GM12878 (cell line): ENCODE measurements around the gene DNMT3A. TPM values are rescaled to one million over a fixed set of nuclear protein-coding genes. Genes with fewer than 3 reads are reported as not detected.

ENCODE experiments used
- ATAC-seq: fragments of 200-7000 bp; cut with Tn5 transposase; 3 replicates; pipeline ENCODE4 v1.9.1; 2020; ENCODE audit warnings: mild to moderate bottlenecking, moderate library complexity
- BruUV-seq: library from RNA; stranded (reverse); fragments of 400-500 nt; replicated peaks from 2 replicates; lab custom pipeline; 2021; lab: Mats Ljungman, UMichigan
- CTCF ChIA-PET: fragments of 300-600 bp; sonication (Branson Sonifier 250); formaldehyde crosslinking; extraction: SDS; loops from one replicate; lab custom pipeline; 2021; ENCODE audit warnings: inconsistent platforms; lab: Yijun Ruan, JAX
- POLR2A ChIA-PET: fragments of 350-600 bp; formaldehyde crosslinking; extraction: SDS; loops from one replicate; lab custom pipeline; 2021; ENCODE audit warnings: inconsistent platforms; lab: Charles Lee
- RAD21 ChIA-PET: fragments of 300-600 bp; sonication (Branson Sonifier 250); formaldehyde crosslinking; loops from one replicate; lab custom pipeline; 2023; ENCODE audit warnings: antibody characterized with exemption; ENCODE audit not compliant: unreplicated experiment; lab: Charles Lee
- SMC1A ChIA-PET: fragments of 300-600 bp; sonication (Branson Sonifier 250); formaldehyde crosslinking; loops from one replicate; lab custom pipeline; 2023; ENCODE audit not compliant: unreplicated experiment, uncharacterized antibody; lab: Charles Lee
- DNase-seq: peaks from one replicate; pipeline ENCODE4 v3.0.0-alpha.2; 2011; ENCODE audit warnings: low read depth, low spot score
- FAIRE-seq: peaks from 3 replicates; lab custom pipeline; 2011; peaks lifted over from hg19 to GRCh38; lab: Jason Lieb, UNC
- H2AFZ ChIP-seq: 2 replicates; pipeline ENCODE4 v1.6.0; 2011; ENCODE audit warnings: low read depth, low read length, control low read depth; ENCODE audit not compliant: control insufficient read depth
- H3K27ac ChIP-seq: 2 replicates; pipeline ENCODE4 v1.5.1; 2011; ENCODE audit warnings: control low read depth; ENCODE audit not compliant: control insufficient read depth, insufficient read depth
- H3K27me3 ChIP-seq, 2 experiments: replicated peaks in 1 of 2; 2 replicates each; pipeline versions ENCODE4 v1.6.0 to v1.6.1; 2011; ENCODE audit warnings: low read length in 1 of 2; ENCODE audit not compliant: control insufficient read depth in 2 of 2, insufficient read depth in 2 of 2
- H3K36me3 ChIP-seq, 2 experiments: 2 replicates each; pipeline ENCODE4 v1.5.1; 2011; ENCODE audit warnings: low read length in 1 of 2; ENCODE audit not compliant: control insufficient read depth in 2 of 2, insufficient read depth in 2 of 2
- H3K4me1 ChIP-seq: 2 replicates; pipeline ENCODE4 v1.6.1; 2011; ENCODE audit warnings: mild to moderate bottlenecking, low read length, moderate library complexity, mixed read lengths; ENCODE audit not compliant: control insufficient read depth, insufficient read depth
- H3K4me2 ChIP-seq: 2 replicates; pipeline ENCODE4 v1.6.0; 2011; ENCODE audit warnings: control low read depth; ENCODE audit not compliant: control insufficient read depth, insufficient read depth
- H3K4me3 ChIP-seq: fragments of 200-600 bp; sonication (generic); 2 replicates; pipeline ENCODE4 v1.5.1; 2016
- H3K79me2 ChIP-seq: 2 replicates; pipeline ENCODE4 v1.6.0; 2011; ENCODE audit warnings: low read length; ENCODE audit not compliant: control insufficient read depth, insufficient read depth
- H3K9ac ChIP-seq: 2 replicates; pipeline ENCODE4 v1.8.0; 2011; ENCODE audit warnings: low read length, control low read depth, mixed read lengths; ENCODE audit not compliant: control insufficient read depth, insufficient read depth
- H3K9me3 ChIP-seq: replicated peaks from 3 replicates; pipeline ENCODE4 v1.5.1; 2011; ENCODE audit warnings: mild to moderate bottlenecking, low read length; ENCODE audit not compliant: control insufficient read depth, insufficient read depth
- H4K20me1 ChIP-seq: 2 replicates; pipeline ENCODE4 v1.6.0; 2011; ENCODE audit not compliant: control insufficient read depth, insufficient read depth
- E2F4 ChIP-seq: IDR thresholded peaks from 2 replicates; pipeline ENCODE4 v1.6.1; 2012; ENCODE audit warnings: low read depth, low read length, improper control_type of control experiment
- IRF3 ChIP-seq: fragments of 450-650 bp; IDR thresholded peaks from 2 replicates; pipeline ENCODE4 v1.6.1; 2014; ENCODE audit warnings: mild to moderate bottlenecking
- IRF4 ChIP-seq: IDR thresholded peaks from 2 replicates; pipeline ENCODE4 v1.6.1; 2011; ENCODE audit warnings: low read depth, low read length
- NBN ChIP-seq: fragments of 450-650 bp; IDR thresholded peaks from 2 replicates; pipeline ENCODE4 v1.6.1; 2016
- NFIC ChIP-seq: IDR thresholded peaks from 2 replicates; pipeline ENCODE4 v1.6.1; 2012; ENCODE audit warnings: low read depth, mild to moderate bottlenecking, inconsistent platforms, low read length, moderate library complexity
- NFYB ChIP-seq: IDR thresholded peaks from 2 replicates; pipeline ENCODE4 v1.6.1; 2011; ENCODE audit warnings: low read depth, mild to moderate bottlenecking, low read length, improper control_type of control experiment, moderate library complexity; ENCODE audit not compliant: insufficient read depth
- NRF1 ChIP-seq: conservative IDR thresholded peaks from 2 replicates; pipeline ENCODE4 v1.6.1; 2011; ENCODE audit warnings: mild to moderate bottlenecking, low read depth, low read length, improper control_type of control experiment
- RB1 ChIP-seq: fragments of 450-650 bp; formaldehyde crosslinking; IDR thresholded peaks from 2 replicates; pipeline ENCODE4 v1.6.1; 2017; ENCODE audit warnings: mild to moderate bottlenecking, borderline replicate concordance
- TAF1 ChIP-seq: IDR thresholded peaks from 2 replicates; pipeline ENCODE4 v1.6.1; 2011; ENCODE audit warnings: mild to moderate bottlenecking, low read depth, low read length, borderline replicate concordance
- USF1 ChIP-seq: IDR thresholded peaks from 2 replicates; pipeline ENCODE4 v1.6.1; 2011; ENCODE audit warnings: borderline replicate concordance, low read depth, mild to moderate bottlenecking, moderate library complexity, mixed read lengths, low read length; ENCODE audit not compliant: insufficient read depth; ENCODE audit errors: extremely low read length
- YBX1 ChIP-seq: fragments of 450-650 bp; IDR thresholded peaks from 2 replicates; pipeline ENCODE4 v1.6.1; 2016; ENCODE audit warnings: antibody characterized with exemption
- ZBED1 ChIP-seq: IDR thresholded peaks from 2 replicates; pipeline ENCODE4 v1.6.1; 2016; ENCODE audit warnings: borderline replicate concordance
- ZBTB11 ChIP-seq: fragments of 450-650 bp; formaldehyde crosslinking; IDR thresholded peaks from 2 replicates; pipeline ENCODE4 v1.5.0; 2022; ENCODE audit warnings: mild to moderate bottlenecking, missing genetic modification characterization
- ZNF622 ChIP-seq: fragments of 450-650 bp; IDR thresholded peaks from 2 replicates; pipeline ENCODE4 v1.6.1; 2017; ENCODE audit warnings: mild to moderate bottlenecking, inconsistent platforms
- ZSCAN29 ChIP-seq: fragments of 450-650 bp; IDR thresholded peaks from 2 replicates; pipeline ENCODE4 v1.6.1; 2017; ENCODE audit warnings: mild to moderate bottlenecking, moderate library complexity
- WGBS: methylation state at CpG from one replicate; pipeline ENCODE4 v1.1.6; 2016; ENCODE audit warnings: low lambda C conversion rate; ENCODE audit not compliant: insufficient replicate concordance, insufficient coverage; ENCODE audit errors: missing lambda C conversion rate; 5-methylcytosine and 5-hydroxymethylcytosine counted together
- in situ Hi-C: fragments of 300-500 bp; cut with MboI; formaldehyde crosslinking; loops from 9 replicates; pipeline ENCODE4 v1.14.3; 2018; ENCODE audit warnings: mixed read lengths
- intact Hi-C: fragments of 100-400 bp; cut with micrococcal nuclease; formaldehyde crosslinking; loops from one replicate; pipeline ENCODE4 v1.14.2; 2022; ENCODE audit not compliant: unreplicated experiment
- polyA plus RNA-seq, 11 experiments: library from polyadenylated mRNA; depleted of rRNA in 4 of 11; unstranded in 6 of 11; stranded (reverse) in 5 of 11; fragments of >200 nt; fragmentation: Nextera tagmentation in 4 of 11; fragmentation: Illumina TruSeq in 1 of 11; extraction: Ambion mirVana in 4 of 11; extraction: Trizol in 1 of 11; gene quantifications; 1 replicate in 1 of 11; 2 replicates in 10 of 11; pipeline versions ENCODE4 v1.2.1 to v1.2.3, GENCODE V29; 2011 to 2016; ENCODE audit warnings: inconsistent platforms in 2 of 11, missing spikeins in 2 of 11, low read depth in 1 of 11
- total RNA-seq, 4 experiments: library from RNA; depleted of rRNA in 3 of 4; stranded (reverse); fragments of >200 nt in 3 of 4; fragmentation: Illumina TruSeq in 1 of 4; extraction: Trizol in 1 of 4; gene quantifications; 2 replicates each; pipeline versions ENCODE4 v1.2.1 to v1.2.3, GENCODE V29; 2013 to 2021

Gene DNMT3A
- total and polyA plus RNA-seq, 10 of the 15 experiments (the other 5 are each of a cell fraction or from before 2014, with no cell fraction given): 7.4 to 51.6 (median 17.4) TPM

DNA sequence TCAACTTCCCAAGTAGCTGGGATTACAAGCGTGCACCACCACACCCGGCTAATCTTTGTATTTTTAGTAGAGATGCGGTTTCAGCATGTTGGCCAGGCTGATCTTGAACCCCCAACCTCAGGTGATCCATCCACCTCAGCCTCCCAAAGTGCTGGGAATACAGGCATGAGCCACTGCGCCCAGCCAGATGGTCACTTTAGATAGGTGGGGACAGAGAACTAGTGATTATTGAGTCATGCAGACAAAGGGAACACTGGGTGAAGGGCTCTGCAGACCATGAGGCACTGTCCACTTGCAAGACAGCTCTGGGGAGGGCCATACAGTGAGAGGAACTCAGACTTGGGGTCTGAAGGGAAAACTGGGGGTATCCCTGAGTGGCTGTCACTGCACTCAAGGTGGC is 114.9 kb downstream of the DNMT3A start (continued):
- TF ChIP-seq YBX1 (no peak), NFIC (no peak), E2F4 (no peak), RB1 (no peak)

- WGBS: 79% methylated on average over 4 of the region's 5 CpGs
- no peak overlapping the region for H3K4me2 ChIP-seq
- TF ChIP-seq USF1: no peak
- TF ChIP-seq TAF1: no peak
- TF ChIP-seq NFYB: no peak
- TF ChIP-seq ZBED1: no peak
- no peak for TF ChIP-seq IRF4
- no peak for TF ChIP-seq ZBTB11 (CRISPR knock-in tag)
- TF ChIP-seq ZSCAN29: no peak
- no peak for TF ChIP-seq ZNF622
- TF ChIP-seq NRF1: no peak
- no peak for TF ChIP-seq IRF3
- no peak for TF ChIP-seq NBN
Observed at GRCh38 chr2:25222477-25223121, 119.1 kb downstream of the DNMT3A start.

More at GRCh38 chr2:25222477-25223121, 119.1 kb downstream of the DNMT3A start:
- ChIA-PET CTCF (interaction anchor here (2.0 kb wide), 1 partner anchor 55 kb away, joined by 6 read pairs; no protein-coding TSS in a partner anchor), RAD21 (no interaction called here), POLR2A (interaction anchor here (0.6 kb wide), 1 partner anchor 420 kb away, joined by 3 read pairs; no protein-coding TSS in a partner anchor), SMC1A (no interaction called here)
- ATAC-seq: no peak
- in situ Hi-C loops (no loop called here), intact Hi-C loops (no loop called here)
- FAIRE-seq: no peak
- no peaks in the 10 kb centered on the region for H3K79me2 ChIP-seq
- no peak overlapping the region for H2AFZ ChIP-seq
- no peak overlapping the region for H3K27ac ChIP-seq
- H3K4me3 ChIP-seq: no peak overlapping the region
- no peaks in the 10 kb centered on the region for H3K27me3 ChIP-seq
- no peak for DNase-seq
- H3K9ac ChIP-seq: no peak overlapping the region
- no peaks in the 10 kb centered on the region for H4K20me1 ChIP-seq
- BruUV-seq: no TSS peak
- peaks cover 23% of the 10 kb centered on the region for H3K4me1 ChIP-seq
- H3K9me3 ChIP-seq: no peaks in the 10 kb centered on the region
- H3K36me3 ChIP-seq: no peaks in the 10 kb centered on the region
